HFF-Myc (cell line): ENCODE data around the gene TCL1B.

ENCODE experiments used
- DNase-seq: peaks from one replicate; pipeline ENCODE4 v3.0.0-alpha.2; 2011; ENCODE audit warnings: low read depth; ENCODE audit errors: extremely low read depth
- H3K4me3 ChIP-seq: replicated peaks from 2 replicates; pipeline ENCODE4 v1.5.1; 2011; ENCODE audit warnings: low read depth, mild to moderate bottlenecking, control low read depth, low read length
- CTCF ChIP-seq: IDR thresholded peaks from 2 replicates; pipeline ENCODE4 v1.5.1; 2012; ENCODE audit warnings: mild to moderate bottlenecking, low read depth, low read length, control low read depth; ENCODE audit errors: missing control alignments

Gene TCL1B

GRCh38 chr14:95679148-95679815 lies 6.9 kb upstream of the TCL1B start:
- no peak for TF ChIP-seq CTCF
- no peak overlapping the region for H3K4me3 ChIP-seq
- no peak for DNase-seq

GRCh38 chr14:95679998-95680735 lies 6.1 kb upstream of the TCL1B start:
- no peak for DNase-seq
- no peak overlapping the region for H3K4me3 ChIP-seq
- no peak for TF ChIP-seq CTCF

- no peak for TF ChIP-seq CTCF
- no peak overlapping the region for H3K4me3 ChIP-seq
- no peak for DNase-seq
These were observed 5.1 kb upstream of the TCL1B start for GRCh38 chr14:95681153-95681552.

GRCh38 chr14:95683793-95684192 lies 2.4 kb upstream of the TCL1B start:
- TF ChIP-seq CTCF = peak; percentile 57
- no peak overlapping the region for H3K4me3 ChIP-seq
- DNase-seq = no peak

- no peak overlapping the region for H3K4me3 ChIP-seq
- TF ChIP-seq CTCF = no peak
- no peak for DNase-seq
These were observed 709 bp downstream of the TCL1B start for GRCh38 chr14:95686935-95687334.

- H3K4me3 ChIP-seq = no peak overlapping the region
- TF ChIP-seq CTCF = no peak
- DNase-seq = no peak
These were observed 3.2 kb downstream of the TCL1B start for GRCh38 chr14:95689441-95689840.
